ENCODE results near the gene HINT1.

Gene HINT1

GRCh38 chr5:131109540-131110255 lies 55.4 kb downstream of the HINT1 start:
- no peak for DNase-seq (ENCODE audit: low read depth in 2 of 2)

Measured in stimulated activated CD4-positive, alpha-beta T cell treated with anti-CD3 and anti-CD28 coated beads, Interleukin-15, amount 100 ng/mL, for 48 hours (primary cell).